Lung (tissue), 12 donors: ENCODE measurements around the gene HOXD9. TPM values are rescaled to one million over a fixed set of nuclear protein-coding genes. Genes with fewer than 3 reads are reported as not detected.

ENCODE experiments used
- ATAC-seq: fragments of 200-7000 bp; cut with Tn5 transposase; one replicate; pipeline ENCODE4 v1.9.1; 2020; ENCODE audit warnings: moderate number of reproducible peaks; ENCODE audit not compliant: insufficient read depth, low FRiP score
- DNase-seq, 3 donors: peaks; one replicate each; pipeline ENCODE4 v3.0.0-alpha.2; 2013 to 2017
- H3K27ac ChIP-seq, 2 donors: one replicate each; pipeline ENCODE4 v1.5.1; 2013; ENCODE audit warnings: mild to moderate bottlenecking in 2 of 2, moderate library complexity in 2 of 2, control low read depth in 1 of 2, inconsistent platforms in 1 of 2, low read depth in 1 of 2, low read length in 1 of 2
- H3K27me3 ChIP-seq, 3 donors: one replicate each; pipeline ENCODE4 v1.5.1; 2013; ENCODE audit warnings: low read length in 2 of 3; ENCODE audit not compliant: control insufficient read depth in 3 of 3, insufficient read depth in 3 of 3
- H3K36me3 ChIP-seq, 4 donors: one replicate each; pipeline ENCODE4 v1.5.1; 2013; ENCODE audit warnings: low read length in 4 of 4, mild to moderate bottlenecking in 1 of 4, moderate library complexity in 1 of 4; ENCODE audit not compliant: control insufficient read depth in 4 of 4, insufficient read depth in 4 of 4
- H3K4me1 ChIP-seq, 5 donors: one replicate each; pipeline ENCODE4 v1.5.1; 2013; ENCODE audit warnings: low read length in 5 of 5, mild to moderate bottlenecking in 2 of 5, moderate library complexity in 1 of 5; ENCODE audit not compliant: control insufficient read depth in 5 of 5, insufficient read depth in 5 of 5
- H3K4me3 ChIP-seq: one replicate; pipeline ENCODE4 v1.5.1; 2013; ENCODE audit warnings: mild to moderate bottlenecking, control low read depth, moderate library complexity
- H3K9ac ChIP-seq, 2 donors: one replicate each; pipeline ENCODE4 v1.5.1; 2013; ENCODE audit warnings: low read length in 2 of 2, control low read depth in 1 of 2; ENCODE audit not compliant: insufficient read depth in 1 of 2
- H3K9me3 ChIP-seq, 4 donors: one replicate each; pipeline ENCODE4 v1.5.1; 2013; ENCODE audit warnings: low read length in 3 of 4, mild to moderate bottlenecking in 1 of 4, moderate library complexity in 1 of 4; ENCODE audit not compliant: control insufficient read depth in 4 of 4, insufficient read depth in 3 of 4
- WGBS, 2 donors: extraction: QIAGEN DNeasy Blood & Tissue Kit; methylation state at CpG; one replicate each; pipeline ENCODE4 v1.1.7; 2013; 5-methylcytosine and 5-hydroxymethylcytosine counted together
- polyA plus RNA-seq, 2 donors: library from polyadenylated mRNA; stranded (reverse); fragments of 200-250 nt; gene quantifications; one replicate each; pipeline ENCODE4 v1.2.1, GENCODE V29; 2013
- total RNA-seq, 2 donors: library from RNA; depleted of rRNA in 1 of 2; stranded (reverse); fragments of >200 nt in 1 of 2; gene quantifications; one replicate each; pipeline ENCODE4 v1.2.1, GENCODE V29; 2014 to 2021
- TF ChIP-seq, protein P1 (sequence below): IDR thresholded peaks from 2 replicates; pipeline ENCODE4 v1.5.1; 2012; ENCODE audit warnings: mild to moderate bottlenecking; ENCODE audit errors: control extremely low read depth, extremely low read depth
- donor health status: control.
- donor health status: control.
- donor health status: Bipolar disorder and iron deficiency.
- donor health status: healthy.
- donor health status: DM: yes; HTN: yes; CAD: no.

HOXD9 gene
- total and polyA plus RNA-seq, 4 donors, result 0.29 to 0.80 (median 0.51) TPM

DNA sequence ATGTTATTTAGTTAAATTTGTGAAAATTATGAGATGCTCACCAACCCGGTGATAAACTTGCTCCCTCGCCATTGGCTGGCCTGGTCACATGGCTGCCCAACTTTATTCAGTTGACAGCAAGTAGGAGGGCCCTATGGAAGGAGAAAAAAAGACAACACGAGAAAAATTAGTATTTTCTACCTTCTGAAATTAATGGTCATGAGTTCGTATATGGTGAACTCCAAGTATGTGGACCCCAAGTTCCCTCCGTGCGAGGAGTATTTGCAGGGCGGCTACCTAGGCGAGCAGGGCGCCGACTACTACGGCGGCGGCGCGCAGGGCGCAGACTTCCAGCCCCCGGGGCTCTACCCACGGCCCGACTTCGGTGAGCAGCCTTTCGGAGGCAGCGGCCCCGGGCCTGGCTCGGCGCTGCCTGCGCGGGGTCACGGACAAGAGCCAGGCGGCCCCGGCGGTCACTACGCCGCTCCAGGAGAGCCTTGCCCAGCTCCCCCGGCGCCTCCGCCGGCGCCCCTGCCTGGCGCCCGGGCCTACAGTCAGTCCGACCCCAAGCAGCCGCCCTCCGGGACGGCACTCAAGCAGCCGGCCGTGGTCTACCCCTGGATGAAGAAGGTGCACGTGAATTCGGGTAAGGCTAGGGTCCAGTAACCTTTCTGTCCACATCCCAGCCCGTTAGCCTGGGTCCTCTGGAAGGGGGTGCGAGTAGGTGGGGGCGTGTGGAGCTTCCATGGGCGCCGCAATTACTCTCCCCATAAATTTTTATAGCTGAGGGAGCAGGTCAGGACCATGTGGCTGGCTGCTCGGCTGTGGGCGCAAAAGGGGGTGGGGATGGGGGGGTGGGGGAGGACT is 29.1 kb downstream of the HOXD9 start, which contains the start of gene HOXD4:
Gene HOXD4, plus strand, starts transcription at position 109 of the 846 bp plus-strand sequence. Its CDS starts 84 bp downstream, at position 193.
- peaks cover 0 to 15% (median 0%) of the 10 kb centered on the region in 4 donors for H3K9me3 ChIP-seq
- no peak within 1 kb of the TSS for H3K27ac ChIP-seq
- WGBS, 2 donors, result 3 to 7% methylated on average over 54 to 55 of the region's 55 CpGs
- ATAC-seq, result no peak
- H3K4me3 ChIP-seq, result no peak within 1 kb of the TSS
- H3K36me3 ChIP-seq, result no peaks in the 10 kb centered on the region
- peaks cover 43 to 97% (median 92%) of the 10 kb centered on the region in 3 donors for H3K27me3 ChIP-seq
- TF ChIP-seq, protein P1, sequence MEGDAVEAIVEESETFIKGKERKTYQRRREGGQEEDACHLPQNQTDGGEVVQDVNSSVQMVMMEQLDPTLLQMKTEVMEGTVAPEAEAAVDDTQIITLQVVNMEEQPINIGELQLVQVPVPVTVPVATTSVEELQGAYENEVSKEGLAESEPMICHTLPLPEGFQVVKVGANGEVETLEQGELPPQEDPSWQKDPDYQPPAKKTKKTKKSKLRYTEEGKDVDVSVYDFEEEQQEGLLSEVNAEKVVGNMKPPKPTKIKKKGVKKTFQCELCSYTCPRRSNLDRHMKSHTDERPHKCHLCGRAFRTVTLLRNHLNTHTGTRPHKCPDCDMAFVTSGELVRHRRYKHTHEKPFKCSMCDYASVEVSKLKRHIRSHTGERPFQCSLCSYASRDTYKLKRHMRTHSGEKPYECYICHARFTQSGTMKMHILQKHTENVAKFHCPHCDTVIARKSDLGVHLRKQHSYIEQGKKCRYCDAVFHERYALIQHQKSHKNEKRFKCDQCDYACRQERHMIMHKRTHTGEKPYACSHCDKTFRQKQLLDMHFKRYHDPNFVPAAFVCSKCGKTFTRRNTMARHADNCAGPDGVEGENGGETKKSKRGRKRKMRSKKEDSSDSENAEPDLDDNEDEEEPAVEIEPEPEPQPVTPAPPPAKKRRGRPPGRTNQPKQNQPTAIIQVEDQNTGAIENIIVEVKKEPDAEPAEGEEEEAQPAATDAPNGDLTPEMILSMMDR, result no peak
- DNase-seq, result peak in 1 of 3 donors; percentile 6
- peaks cover 0 to 7% (median 0%) of the 10 kb centered on the region in 5 donors for H3K4me1 ChIP-seq
- H3K9ac ChIP-seq, result no peak within 1 kb of the TSS

DNA sequence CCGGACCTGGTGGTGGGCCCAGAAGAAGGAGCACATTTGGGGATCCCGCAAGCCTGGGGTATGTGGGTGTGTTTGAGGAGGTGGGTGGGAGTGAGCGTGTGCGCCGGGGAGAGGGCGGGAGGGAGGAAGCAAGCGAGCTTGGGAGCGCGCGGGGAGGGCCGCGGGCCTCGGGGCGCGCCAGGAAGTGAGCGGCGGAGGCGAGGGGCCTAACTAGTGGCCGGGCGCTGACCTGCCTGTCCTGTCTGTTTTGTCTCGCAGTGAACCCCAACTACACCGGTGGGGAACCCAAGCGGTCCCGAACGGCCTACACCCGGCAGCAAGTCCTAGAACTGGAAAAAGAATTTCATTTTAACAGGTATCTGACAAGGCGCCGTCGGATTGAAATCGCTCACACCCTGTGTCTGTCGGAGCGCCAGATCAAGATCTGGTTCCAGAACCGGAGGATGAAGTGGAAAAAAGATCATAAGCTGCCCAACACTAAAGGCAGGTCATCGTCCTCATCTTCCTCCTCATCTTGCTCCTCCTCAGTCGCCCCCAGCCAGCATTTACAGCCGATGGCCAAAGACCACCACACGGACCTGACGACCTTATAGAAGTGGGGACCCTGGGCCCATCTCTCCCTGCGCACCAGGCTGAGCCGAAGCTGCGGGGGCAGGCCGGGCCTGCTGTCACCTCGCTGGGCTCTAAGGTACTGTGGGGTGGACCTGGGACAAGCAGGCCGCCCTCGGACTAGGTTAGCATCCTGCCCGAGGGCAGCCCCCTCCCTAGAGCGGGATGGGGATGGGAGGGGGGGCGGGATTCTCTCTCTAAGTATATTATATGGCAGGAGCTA is 30.0 kb downstream of the HOXD9 start:
- Histone ChIP-seq H3K9ac (no peak overlapping the region), H3K36me3 (no peaks in the 10 kb centered on the region), H3K27ac (no peak overlapping the region), H3K9me3 (peaks cover 0 to 17% (median 0%) of the 10 kb centered on the region in 4 donors), H3K4me1 (peaks cover 0 to 10% (median 7%) of the 10 kb centered on the region in 5 donors), H3K27me3 (peaks cover 43 to 97% (median 93%) of the 10 kb centered on the region in 3 donors), H3K4me3 (no peak overlapping the region)
- TF ChIP-seq, protein P1, result no peak
- WGBS, 2 donors, result 11 to 14% methylated on average over 48 of the region's 48 CpGs
- peak in 1 of 3 donors; percentile 1 for DNase-seq
- ATAC-seq, result no peak

DNA sequence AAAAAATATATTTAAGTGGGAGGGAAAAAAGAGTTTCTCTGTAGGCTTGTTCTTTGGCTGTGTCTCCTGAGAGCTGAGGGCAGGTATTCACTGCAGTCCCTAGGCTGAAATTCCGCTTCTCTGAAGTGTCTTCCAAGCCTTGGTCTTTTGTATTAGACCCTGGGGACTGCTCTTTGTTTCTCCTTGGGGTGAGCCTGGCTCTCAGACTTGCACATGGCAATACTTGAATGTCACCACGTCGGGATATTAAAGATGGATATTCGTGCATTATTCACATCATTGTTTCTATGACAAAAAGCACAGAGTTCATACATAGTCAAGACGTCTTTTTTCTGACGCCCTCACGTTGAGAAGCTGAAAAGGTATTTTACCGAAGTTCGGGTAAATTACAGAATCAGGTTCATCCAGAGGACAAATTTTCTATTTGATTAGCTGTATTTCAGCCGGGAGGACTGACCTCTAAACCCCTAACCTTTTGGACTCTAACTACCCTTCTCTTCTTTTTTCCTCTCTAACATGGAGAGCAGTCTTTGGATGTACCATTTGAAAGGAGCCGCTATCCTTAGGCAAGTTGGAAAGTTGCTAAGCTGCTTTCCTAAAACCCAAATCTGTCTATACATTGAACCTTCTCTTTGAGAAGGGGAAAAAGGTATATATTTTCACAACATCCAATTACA is 32.2 kb downstream of the HOXD9 start:
- Histone ChIP-seq H3K27ac (no peak overlapping the region), H3K4me3 (no peak overlapping the region), H3K9me3 (peaks cover 0 to 13% (median 0%) of the 10 kb centered on the region in 4 donors), H3K4me1 (peaks cover 0 to 15% (median 9%) of the 10 kb centered on the region in 5 donors), H3K9ac (no peak overlapping the region), H3K27me3 (peaks cover 32 to 96% (median 92%) of the 10 kb centered on the region in 3 donors), H3K36me3 (no peaks in the 10 kb centered on the region)
- WGBS, 2 donors, result 28 to 32% methylated on average over 11 of the region's 11 CpGs
- TF ChIP-seq, protein P1, result no peak
- ATAC-seq (no peak), DNase-seq (peak in 1 of 3 donors; percentile 1)
